Fibroblast of villous mesenchyme (primary cell): ENCODE measurements around the gene CBX4. TPM values are rescaled to one million over a fixed set of nuclear protein-coding genes. Genes with fewer than 3 reads are reported as not detected.

ENCODE experiments used
- DNase-seq: peaks from one replicate; pipeline ENCODE4 v3.0.0-alpha.2; 2010; ENCODE audit warnings: low read depth
- H3K4me3 ChIP-seq: 2 replicates; pipeline ENCODE4 v1.5.1; 2011; ENCODE audit warnings: low read depth, mild to moderate bottlenecking, low read length
- total RNA-seq: library from RNA; depleted of rRNA; stranded (reverse); fragments of >200 nt; gene quantifications from 2 replicates; pipeline ENCODE4 v1.2.3, GENCODE V29; 2012
- TF ChIP-seq, protein P1 (sequence below): IDR thresholded peaks from 2 replicates; pipeline ENCODE4 v1.5.1; 2012; ENCODE audit warnings: low read depth, mild to moderate bottlenecking, low read length; ENCODE audit not compliant: insufficient read depth

Gene CBX4
- total RNA-seq, 1 donor: 13.0 TPM

- TF ChIP-seq, protein P1, sequence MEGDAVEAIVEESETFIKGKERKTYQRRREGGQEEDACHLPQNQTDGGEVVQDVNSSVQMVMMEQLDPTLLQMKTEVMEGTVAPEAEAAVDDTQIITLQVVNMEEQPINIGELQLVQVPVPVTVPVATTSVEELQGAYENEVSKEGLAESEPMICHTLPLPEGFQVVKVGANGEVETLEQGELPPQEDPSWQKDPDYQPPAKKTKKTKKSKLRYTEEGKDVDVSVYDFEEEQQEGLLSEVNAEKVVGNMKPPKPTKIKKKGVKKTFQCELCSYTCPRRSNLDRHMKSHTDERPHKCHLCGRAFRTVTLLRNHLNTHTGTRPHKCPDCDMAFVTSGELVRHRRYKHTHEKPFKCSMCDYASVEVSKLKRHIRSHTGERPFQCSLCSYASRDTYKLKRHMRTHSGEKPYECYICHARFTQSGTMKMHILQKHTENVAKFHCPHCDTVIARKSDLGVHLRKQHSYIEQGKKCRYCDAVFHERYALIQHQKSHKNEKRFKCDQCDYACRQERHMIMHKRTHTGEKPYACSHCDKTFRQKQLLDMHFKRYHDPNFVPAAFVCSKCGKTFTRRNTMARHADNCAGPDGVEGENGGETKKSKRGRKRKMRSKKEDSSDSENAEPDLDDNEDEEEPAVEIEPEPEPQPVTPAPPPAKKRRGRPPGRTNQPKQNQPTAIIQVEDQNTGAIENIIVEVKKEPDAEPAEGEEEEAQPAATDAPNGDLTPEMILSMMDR: no peak
- H3K4me3 ChIP-seq: no peak overlapping the region
- no peak for DNase-seq
Observed at GRCh38 chr17:79829004-79829403, 10.2 kb downstream of the CBX4 start.

DNA sequence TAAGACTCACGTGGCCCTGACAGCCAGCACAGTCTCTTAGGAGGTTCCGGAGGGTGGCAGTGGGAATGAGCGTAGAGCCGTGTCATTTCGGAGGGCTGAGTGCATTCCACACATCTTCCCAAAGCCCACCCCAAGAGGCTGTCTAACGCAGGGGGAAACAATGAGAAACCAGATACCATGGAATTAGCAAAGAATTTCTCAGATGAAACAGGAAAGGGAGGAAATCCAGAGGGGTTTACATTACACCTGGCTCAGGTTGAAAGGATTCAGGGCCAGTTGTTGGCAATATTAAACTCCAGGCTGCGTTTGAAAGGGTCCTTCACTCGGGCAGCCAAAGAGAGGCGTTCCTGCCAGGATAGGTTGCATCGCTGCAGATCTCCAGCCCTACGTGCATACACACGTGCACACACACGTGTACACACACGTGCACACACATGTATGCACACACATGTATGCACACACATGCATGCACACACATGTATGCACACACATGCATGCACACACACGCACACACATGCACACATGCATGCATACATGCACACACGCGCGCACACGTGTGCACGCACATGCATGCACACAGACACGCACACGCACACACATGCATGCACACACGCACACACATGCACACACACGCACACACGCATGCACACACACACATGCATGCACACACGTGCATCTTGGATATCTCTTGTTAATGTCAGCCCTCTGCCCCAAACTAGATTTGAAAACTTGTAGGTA, 12.2 kb downstream of the CBX4 start:
- no peak for DNase-seq
- H3K4me3 ChIP-seq: no peak overlapping the region
- TF ChIP-seq, protein P1: no peak

DNA sequence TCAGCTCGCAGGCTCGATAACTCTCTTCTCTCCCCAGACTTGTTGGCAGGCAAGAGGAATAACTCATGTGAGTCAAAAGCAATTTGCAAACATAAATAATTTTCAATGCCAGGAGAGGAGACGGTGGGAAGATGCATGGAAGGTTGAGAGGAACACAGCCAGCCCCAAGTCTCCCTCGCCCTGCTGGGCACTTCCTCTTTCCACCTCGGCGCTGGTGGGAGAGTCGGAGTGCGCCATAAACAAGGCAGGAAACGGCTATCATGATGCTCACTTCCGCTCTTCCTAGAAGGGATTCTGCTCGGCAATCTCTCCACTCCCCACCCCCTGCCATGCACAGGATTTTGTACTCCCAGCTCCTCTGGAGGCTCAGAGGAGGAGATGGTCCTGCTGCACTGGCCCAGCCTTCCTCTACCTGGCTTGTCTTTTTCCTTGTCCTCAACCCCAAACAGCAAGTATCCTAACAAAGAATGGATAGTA, 13.0 kb downstream of the CBX4 start:
- H3K4me3 ChIP-seq: no peak overlapping the region
- DNase-seq: peak; percentile 41
- TF ChIP-seq, protein P1: no peak

- no peak overlapping the region for H3K4me3 ChIP-seq
- TF ChIP-seq, protein P1: no peak
- DNase-seq: no peak
Observed at GRCh38 chr17:79825580-79825921, 13.7 kb downstream of the CBX4 start.

- no peak for DNase-seq
- TF ChIP-seq, protein P1: no peak
- H3K4me3 ChIP-seq: no peak overlapping the region
Observed at GRCh38 chr17:79824893-79825579, 14.2 kb downstream of the CBX4 start.

DNA sequence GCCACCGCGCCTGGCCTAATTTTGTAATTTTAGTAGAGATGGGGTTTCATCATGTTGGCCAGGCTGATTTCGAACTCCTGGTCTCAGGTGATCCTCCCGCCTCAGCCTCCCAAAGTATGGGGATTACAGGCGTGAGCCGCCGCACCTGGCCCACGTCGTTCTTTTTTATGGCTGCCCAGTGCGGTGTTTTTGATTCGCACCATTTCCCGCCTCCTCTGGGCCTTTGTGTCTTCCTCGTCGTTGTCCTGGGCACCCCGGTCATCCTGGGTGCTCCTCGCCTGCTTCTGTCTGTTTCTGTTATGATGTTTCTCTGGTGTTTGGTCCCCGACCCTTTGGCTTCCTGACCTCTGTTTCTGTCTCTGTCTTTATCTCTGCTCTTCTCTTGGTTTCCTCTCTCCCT, 15.0 kb downstream of the CBX4 start:
- no peak for DNase-seq
- H3K4me3 ChIP-seq: no peak overlapping the region
- TF ChIP-seq, protein P1: no peak
